HPDE6-E6E7 (cell line): ENCODE data around the gene SPTBN4.
"Not testable (repeated sequence)": the region's sequence is repeated elsewhere in the genome, so short reads cannot be mapped to it uniquely, and the experiment has no call there.

Experiments
- DNase-seq: peaks from one replicate; pipeline ENCODE4 v3.0.0; 2011; ENCODE audit warnings: missing footprints; ENCODE audit errors: extremely low spot score

SPTBN4 gene

DNA sequence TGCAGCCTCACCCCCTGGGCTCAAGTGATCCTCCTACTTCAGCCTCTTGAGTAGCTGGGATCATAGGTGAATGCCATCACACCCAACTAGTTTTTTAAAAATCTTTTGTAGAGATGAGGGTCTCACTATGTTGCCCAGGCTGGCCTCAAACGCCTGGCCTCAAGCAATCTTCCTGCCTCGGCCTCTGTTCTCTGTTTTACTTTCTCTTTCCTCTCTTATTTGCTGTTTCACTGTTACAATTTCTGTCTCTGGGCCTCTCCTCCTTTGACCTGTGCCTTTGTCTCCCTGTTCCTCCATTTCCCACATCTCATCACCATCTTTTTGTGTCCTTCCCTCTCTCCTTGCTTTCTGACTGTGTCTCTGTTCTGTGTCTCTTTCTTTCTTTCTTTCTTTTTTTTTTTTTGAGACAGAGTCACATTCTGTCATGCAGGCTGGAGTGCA, 119.2 kb downstream of the SPTBN4 start:
- no peak for DNase-seq

DNA sequence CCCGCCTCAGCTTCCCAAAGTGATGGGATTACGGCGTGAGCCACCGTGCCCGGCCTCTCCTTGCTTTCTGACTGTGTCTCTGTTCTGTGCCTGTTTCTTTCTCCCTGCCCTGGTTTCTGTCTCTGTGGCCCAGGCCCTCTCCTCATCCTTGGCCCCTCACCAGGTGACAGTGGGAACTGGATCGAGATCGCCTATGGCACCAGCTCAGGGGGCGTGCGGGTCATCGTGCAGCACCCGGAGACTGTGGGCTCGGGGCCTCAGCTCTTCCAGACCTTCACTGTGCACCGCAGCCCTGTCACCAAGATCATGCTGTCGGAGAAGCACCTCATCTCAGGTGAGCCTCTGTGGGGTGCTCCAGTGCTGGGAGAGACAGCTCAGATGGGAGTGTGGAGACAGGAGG, 119.8 kb downstream of the SPTBN4 start:
- no peak for DNase-seq

DNA sequence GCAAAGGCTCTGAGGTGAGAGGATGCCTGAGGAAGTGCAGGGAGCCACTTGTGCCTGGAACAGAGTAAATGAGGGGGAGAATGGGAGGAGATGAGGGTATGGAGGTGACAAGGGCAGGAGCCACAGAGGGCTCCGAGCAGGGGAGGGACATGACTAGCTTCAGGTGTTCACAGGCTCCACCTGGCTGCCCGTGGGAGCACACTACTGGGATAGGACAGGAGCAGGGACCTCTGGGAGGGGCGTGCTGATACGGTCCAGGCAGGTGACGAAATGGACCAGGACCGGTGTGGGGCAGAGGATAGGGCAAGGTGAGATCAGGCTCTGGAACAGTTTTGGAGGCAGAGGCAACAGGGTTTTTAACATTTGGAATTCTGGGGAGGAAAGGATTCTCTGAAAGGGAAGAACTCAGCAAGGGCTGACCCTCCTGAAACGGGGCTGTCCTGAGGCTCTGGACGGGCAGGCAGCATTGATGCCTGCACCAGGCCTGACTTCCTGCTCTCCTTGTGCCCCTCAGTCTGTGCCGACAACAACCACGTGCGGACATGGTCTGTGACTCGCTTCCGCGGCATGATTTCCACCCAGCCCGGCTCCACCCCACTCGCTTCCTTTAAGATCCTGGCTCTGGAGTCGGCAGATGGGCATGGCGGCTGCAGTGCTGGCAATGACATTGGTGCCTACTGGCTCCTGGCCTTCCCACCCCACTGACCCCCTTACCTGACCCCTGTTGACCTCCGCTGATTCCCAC, 121.5 kb downstream of the SPTBN4 start:
- DNase-seq, result no peak

DNA sequence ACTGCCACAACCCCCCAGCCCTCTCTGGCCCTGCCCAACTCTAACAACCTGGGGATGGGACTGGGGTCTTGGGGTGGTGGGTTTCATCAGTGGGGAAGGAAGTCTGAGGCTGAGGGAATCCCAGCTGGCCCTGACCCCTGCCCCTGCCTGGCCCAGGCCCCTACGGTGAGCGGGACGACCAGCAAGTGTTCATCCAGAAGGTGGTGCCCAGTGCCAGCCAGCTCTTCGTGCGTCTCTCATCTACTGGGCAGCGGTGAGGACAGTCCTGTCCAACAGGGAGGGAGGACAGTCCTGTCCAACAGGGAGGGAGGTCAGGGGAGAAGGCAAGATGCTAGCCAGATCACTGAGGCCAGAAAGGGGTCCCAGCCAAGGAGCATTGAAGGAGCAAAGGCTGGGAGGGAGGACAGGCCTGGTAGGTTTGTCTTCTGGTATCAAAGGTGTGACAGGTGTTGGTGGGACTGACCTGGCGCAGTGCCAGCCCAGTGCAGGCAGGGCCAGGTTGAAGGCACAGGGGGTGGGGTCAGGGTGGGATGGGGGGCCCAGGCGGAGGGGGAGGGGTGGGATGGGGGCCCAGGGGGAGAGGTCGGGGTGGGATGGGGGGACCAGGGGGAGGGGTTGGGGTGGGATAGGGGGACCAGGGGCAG, 122.2 kb downstream of the SPTBN4 start:
- no peak for DNase-seq

DNA sequence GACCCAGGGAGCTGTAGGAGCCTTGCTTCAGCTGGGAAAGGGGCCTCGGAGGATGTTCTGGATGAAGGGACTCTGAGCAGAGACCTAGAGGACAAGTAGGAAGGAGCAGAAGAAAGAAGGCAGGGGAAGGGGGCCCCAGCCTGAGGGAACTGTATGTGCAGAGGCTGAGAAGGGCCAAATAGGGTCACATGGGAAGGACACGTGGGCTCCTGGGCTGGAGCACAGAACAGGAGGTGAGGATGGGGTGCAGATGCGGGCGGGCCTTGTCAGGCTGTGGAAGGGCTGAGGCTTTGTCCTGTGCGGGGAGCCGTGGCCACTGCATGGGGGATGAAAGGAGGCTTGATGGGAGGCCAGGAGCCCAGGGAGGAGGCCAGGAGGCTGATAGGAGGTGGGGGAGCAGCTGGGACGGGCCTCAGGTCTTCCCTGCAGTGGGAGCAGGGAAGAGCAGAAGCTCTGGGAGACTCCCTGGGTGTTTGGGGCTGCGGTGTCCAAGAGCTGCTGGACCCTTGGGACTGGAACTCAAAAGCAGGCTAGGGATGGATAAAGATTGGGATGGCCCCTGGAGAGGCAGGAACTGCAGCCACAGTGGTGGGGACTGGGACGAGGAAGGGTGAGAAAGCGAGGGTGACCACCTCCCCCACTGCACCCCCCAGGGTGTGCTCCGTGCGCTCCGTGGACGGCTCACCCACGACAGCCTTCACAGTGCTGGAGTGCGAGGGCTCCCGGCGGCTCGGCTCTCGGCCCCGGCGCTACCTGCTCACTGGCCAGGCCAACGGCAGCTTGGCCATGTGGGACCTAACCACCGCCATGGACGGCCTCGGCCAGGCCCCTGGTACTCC, 123.0 kb downstream of the SPTBN4 start:
- no peak for DNase-seq

DNA sequence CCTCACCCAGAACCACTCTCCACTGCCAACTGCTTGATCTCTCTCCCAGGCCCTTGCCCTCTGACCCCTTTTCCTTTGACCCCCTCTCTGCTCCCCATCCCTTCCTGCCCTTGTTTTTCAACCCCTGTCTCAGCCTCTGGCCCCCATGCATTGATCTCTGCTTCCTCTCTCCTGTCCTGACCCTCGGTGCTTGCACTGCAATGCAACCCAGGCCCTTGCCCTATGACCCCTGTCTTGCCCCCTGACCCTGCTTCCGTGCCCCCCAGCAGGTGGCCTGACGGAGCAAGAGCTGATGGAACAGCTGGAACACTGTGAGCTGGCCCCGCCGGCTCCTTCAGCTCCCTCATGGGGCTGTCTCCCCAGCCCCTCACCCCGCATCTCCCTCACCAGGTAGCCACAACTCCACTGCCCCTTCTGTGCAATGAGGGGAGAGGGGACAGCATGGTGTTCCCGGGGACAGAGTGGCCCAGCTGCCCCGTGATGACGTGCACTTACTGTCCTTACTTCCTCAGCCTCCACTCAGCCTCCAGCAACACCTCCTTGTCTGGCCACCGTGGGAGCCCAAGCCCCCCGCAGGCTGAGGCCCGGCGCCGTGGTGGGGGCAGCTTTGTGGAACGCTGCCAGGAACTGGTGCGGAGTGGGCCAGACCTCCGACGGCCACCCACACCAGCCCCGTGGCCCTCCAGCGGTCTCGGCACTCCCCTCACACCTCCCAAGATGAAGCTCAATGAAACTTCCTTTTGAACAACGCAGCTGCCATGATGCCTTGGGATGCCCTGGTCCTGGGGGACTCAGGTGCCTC, 123.9 kb downstream of the SPTBN4 start:
- no peak for DNase-seq

DNA sequence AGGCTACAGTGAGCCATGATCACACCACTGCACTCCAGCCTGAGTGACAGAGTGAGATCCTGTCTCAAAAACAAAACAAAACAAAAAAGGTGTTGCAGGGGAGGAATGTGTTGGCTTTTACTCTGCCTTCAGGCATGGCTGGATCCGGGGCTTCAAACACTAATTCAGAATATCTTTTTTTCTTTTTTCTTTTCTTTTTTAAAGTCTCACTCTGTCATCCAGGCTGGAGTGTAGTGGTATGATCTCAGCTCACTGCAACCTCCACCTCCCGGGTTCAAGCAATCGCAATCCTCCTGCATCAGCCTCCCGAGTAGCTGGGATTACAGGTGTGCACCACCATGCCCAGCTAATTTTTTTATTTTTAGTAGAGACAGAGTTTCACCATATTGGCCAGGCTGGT, 124.9 kb downstream of the SPTBN4 start:
- DNase-seq, result not testable (repeated sequence)

DNA sequence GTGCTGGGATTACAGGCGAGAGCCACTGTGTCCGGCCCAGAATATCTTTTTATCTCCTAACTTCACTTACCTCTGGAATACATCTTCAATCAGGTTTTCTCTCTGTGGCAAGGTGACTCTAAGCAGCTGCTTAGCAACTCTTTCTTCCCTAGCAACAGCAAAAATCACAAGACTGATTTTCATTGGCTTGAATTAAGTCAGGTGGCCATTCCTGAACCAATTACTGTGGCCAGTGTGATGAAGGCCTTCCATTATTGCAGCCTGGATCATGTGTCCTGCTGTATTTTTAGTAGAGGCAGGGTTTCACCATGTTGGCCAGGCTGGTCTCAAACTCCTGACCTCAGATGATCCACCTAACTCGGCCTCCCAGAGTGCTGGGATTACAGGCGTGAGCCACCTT, 125.4 kb downstream of the SPTBN4 start:
- no peak for DNase-seq

DNA sequence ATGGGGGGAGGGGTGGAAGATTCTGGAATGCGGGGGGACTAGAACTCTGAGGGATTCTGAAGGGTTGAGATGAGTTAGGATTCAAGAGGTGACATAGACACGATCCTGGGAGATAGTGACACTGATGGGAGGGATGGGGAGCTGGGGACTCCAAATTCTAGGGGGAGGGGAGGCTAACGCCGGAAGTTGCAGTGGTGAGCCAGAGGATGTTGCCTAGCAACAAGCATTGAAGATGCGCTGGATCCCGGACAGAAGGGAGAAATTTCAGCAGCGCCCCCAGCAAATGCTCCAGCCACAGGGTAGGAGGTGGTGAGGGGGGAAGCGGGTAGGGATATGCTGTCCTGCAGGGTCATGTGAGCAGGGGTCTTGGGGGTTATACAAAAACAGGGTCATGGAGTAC, 127.5 kb downstream of the SPTBN4 start:
- no peak for DNase-seq

DNA sequence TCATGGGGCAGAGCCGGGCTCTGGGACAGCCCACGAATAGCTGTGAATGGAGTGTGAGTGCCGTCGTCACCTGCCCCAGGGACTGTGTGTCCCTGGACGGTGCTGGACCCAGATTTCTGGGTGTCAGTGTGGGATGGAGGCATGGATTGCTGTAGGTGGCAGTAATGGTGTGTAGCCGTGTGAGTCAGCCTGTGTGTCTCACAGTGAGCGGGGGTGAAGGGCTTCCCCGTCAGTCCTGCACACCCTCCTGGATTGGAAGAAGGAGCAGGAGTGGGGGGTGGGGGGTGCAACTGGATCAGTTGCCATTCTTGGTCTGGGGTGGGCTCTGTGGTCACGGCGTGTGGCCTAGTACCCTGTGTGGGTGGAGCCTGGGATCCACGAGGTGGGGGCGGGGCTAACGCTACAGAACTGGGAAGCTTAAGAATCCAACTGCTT, 127.9 kb downstream of the SPTBN4 start:
- peak; percentile 91 for DNase-seq

DNA sequence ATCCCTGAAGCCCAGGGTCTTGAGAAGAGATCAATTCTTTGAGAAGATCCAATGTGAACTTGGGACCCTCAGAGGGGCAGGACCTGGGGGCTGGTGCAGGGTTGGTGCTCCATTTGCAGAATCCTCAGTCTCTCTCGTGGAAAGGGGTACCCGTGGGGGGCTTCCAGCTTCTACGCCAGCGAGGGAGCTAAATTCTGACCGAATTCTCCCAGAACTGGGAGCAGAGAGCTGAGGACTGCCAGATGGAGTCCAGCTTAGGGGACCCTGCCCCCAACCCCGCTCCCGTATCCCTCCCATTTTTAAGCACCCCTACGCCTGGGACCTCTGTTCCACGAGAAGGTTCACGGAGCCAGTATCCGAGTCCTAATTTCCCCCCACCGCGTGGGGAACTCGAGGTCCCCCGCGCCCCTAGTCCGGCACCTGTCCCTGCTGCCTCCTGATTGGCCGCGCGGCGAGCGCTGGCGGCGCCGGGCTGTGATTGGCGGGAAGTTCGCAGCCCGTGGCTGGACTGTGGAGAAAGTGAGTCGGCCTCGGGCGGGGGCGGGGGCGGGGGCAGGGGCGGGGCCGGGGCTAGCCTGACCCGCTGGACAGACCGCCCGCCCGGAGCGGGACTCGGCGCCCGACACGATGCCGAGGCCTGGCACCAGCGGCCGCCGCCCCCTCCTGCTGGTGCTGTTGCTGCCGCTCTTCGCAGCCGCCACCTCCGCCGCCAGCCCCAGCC, 130.0 kb downstream of the SPTBN4 start:
- DNase-seq, result no peak

DNA sequence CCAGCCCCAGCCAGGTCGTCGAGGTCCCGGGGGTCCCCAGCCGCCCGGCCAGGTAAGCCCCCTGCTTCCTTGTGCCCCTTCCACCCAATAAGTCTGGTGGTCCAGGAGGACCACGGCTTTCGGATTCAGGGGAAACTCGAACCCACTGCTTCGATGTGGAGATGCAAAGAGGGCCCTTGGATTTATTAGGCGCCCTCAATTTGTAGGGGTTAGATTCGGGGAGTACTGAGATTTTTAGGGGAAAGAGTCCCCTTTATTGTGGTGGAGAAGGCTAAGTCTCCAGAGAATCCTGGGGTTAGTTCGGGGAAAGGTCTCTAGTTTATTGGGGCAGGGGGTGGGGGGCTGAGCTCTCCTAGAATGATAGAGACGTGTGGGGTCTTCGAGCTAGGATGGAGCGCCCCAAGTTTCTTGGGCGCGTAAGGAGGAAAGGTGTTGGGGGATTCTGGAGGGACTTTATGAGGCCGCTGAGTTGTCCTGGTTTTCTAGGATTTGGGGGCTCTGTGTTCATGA, 130.6 kb downstream of the SPTBN4 start:
- no peak for DNase-seq

DNA sequence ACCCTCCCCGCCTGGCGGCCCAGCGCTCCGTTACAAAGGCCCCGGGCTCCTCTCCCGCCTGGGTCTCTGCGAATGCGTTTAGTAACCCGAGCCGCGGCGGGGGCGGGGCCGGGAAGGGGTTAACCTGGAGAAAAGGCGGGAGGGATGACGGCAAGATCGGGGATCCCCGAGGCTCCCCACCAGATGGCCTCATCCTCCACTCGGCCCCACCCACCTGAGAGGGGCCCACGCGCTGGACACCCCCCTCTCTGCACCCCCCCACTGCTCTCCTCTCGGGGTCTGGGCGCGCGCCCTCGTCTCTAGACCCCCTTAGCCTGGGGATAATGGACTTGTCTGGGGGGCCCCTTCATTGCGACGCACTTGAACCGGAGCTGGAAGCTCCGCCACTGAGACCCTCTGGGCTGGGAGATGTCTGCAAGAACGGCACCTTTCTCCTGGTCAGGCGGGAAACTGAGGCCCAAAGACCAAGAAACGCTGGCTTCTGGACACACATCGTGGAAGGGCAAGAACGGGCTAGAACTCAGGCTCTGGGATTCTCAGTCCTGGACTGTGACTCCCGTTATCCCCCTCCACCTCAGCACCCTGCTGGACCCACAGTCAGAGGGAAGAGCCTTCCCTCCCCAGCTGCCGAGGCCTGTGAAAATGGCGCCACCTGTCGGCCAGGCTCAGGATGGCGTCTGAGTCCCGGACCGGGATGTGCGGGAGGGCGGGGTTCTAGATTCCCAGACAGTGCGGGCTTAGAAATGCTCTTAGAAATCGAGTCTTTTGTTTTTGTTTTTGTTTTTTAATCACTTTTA, 131.5 kb downstream of the SPTBN4 start:
- peak; percentile 88 for DNase-seq

DNA sequence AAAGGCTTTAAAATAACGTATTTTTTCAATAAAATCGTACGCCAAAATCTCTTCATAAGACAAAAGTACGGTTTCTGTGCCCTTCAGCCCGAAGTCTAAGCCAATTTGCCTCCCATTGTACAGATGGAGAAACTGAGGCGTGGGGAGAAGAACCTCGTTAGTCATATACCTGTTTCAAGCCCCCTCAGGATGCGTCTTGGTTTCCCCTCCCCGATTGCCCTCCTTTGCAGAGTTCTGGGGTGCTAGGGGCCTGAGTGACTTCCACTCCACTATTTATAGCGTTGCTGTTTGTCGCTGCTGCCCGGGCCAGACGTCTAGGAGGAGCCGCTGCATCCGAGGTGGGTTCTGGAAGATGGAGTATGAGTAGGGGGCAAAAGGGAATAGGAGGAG, 132.1 kb downstream of the SPTBN4 start:
- DNase-seq, result no peak

DNA sequence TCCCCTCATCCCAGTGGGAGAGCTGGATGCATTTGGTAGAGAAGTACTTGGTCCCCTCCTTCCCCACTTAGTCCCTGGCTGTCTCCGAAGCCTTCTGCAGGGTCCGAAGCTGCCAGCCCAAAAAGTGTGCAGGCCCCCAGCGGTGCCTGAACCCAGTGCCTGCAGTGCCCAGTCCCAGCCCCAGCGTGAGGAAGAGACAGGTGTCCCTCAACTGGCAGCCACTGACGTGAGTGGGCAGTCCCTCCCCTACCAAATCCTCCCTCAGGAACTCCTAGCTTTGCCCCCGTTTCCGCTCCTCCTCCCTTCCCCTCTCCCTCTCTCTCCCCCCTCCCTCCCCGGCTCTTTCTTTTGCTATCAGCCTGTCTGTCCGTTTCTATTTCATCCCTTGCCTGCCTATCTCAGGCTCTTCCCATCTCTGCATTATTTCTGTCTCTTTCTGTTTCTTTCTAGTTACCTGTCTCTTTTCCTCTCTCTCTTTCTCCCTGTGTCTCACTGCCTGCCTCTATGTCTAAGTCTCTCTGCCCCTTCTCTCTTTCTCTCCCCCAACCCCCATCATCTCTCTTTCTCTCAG, 132.6 kb downstream of the SPTBN4 start:
- no peak for DNase-seq

DNA sequence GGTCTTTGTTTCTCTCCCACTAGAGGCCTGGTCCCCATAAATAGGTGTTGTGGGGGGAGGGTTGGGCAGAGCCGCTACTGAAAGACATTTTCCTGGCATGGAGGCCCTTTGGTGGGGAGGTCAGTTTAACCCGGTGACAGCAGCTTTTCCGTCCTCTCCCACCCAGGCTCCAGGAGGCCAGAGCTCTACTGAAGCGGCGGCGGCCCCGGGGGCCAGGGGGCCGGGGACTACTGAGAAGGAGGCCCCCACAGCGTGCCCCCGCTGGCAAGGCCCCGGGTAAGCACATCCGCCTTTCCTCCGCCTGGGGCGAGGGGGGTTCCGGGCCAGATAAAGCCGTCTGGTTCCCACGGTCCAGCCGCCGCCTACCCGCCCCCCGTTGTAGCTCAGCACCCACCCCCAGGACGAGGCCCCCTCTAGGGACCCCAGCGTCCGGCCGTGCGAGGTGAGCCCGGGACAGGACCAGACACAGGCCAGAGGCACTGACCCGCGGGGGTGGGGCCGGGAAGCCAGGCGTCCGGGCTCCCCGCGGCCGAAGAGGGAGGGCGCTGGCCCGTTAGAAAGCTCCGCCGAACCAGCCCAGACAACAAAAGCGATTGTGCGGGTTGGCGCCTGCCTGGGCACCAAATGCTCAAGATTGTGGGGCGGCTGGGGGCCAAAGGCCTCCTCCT, 133.2 kb downstream of the SPTBN4 start:
- DNase-seq, result no peak

DNA sequence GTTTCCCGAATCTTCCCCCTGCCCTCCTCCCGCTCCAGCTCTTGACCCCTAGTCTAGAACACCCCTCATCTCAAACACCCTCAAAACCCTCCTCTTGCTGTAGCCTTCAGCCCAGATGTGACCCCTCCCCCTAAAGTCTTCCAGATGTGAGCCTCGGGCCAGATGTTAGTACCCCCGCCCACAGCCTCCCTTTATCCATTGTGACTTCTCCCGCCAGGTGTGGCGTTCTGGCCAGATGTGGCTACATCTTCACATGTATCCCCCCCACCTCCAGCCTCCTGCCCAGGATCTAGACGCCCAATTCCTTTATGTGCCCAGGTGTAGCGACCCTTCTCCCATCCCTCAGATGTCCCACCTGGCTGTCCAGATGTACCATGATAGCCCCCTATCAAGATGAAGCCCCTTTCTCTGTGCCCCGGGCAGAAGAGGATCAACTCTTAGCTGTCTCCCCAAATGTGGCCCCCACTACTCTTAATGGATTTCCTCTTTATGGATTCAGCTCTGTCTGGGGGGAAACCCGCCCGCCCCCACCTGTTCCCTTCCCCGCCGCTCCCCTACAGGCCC, 133.9 kb downstream of the SPTBN4 start:
- no peak for DNase-seq

DNA sequence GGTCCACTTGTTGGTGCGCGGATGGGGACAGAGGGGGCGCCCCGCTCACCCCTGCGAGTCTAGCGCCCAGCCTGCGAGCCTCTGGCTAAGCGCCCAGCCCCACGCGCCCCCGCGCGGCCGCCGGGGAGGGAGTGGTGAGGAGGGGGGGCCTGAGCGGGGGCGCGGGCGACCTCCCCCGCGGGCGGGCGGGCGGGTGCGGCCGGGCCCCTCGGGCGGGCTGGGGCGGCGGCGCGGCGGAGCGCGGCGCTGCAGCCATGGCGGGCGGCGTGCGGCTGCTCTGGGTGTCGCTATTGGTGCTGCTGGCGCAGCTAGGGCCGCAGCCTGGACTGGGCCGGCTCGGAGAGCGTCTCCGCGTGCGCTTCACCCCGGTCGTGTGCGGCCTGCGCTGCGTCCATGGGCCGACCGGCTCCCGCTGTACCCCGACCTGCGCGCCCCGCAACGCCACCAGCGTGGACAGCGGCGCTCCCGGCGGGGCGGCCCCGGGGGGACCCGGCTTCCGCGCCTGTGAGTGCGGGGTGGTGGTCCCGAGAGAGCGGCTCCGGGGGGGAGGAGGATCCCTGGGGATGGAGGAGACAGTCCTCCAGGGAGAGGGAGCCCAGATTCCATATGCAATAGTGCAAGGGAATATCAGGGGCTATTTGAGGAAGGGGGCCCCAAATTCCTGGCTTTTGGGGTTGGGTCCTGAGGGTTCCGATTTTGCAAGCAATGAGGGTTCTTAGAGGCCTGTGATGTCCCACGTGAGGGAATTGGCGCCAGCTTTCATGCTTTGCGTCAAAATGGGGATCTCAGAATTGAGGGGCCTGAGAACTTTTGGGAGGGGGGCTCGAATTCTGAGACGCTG, 134.6 kb downstream of the SPTBN4 start, which contains the start of gene LTBP4:
Gene LTBP4 (plus strand): TSS at position 236 of the 841 bp plus-strand sequence. CDS start 19 bp downstream, at position 255.
- DNase-seq, result no peak
